IMR-90 (cell line): Measurements from ENCODE around the gene NR5A1. TPM values are rescaled to one million over a fixed set of nuclear protein-coding genes. Genes with fewer than 3 reads are reported as not detected.

ENCODE experiments used
- ATAC-seq: fragments of 200-7000 bp; cut with Tn5 transposase; 2 replicates; pipeline ENCODE4 v1.9.1; 2020; ENCODE audit warnings: low read depth, mild to moderate bottlenecking, moderate library complexity
- BruUV-seq: library from RNA; stranded (reverse); fragments of 400-500 nt; replicated peaks from 2 replicates; lab custom pipeline; 2021; lab: Mats Ljungman, UMichigan
- CTCF ChIA-PET: fragments of 300-600 bp; formaldehyde crosslinking; extraction: SDS; loops from one replicate; lab custom pipeline; 2021; ENCODE audit warnings: antibody characterized with exemption; lab: Yijun Ruan, JAX
- POLR2A ChIA-PET: fragments of 300-600 bp; sonication (Branson Sonifier 250); formaldehyde crosslinking; loops from one replicate; lab custom pipeline; 2022; ENCODE audit warnings: antibody characterized with exemption; ENCODE audit not compliant: unreplicated experiment; lab: Charles Lee
- DNase-seq: peaks from one replicate; pipeline ENCODE4 v3.0.0; 2013
- H2AFZ ChIP-seq: replicated peaks from 2 replicates; pipeline ENCODE3; 2013; ENCODE audit warnings: low read length, mild to moderate bottlenecking; ENCODE audit not compliant: poor library complexity
- H2AK5ac ChIP-seq: 2 replicates; pipeline ENCODE4 v1.6.1; 2013; ENCODE audit warnings: low read depth, low read length, inconsistent platforms
- H2AK9ac ChIP-seq: replicated peaks from 2 replicates; pipeline ENCODE3; 2013; ENCODE audit warnings: mild to moderate bottlenecking, low read depth, low read length, moderate library complexity; ENCODE audit not compliant: poor library complexity
- H2BK120ac ChIP-seq: 2 replicates; pipeline ENCODE4 v1.6.1; 2013; ENCODE audit warnings: low read depth, low read length, inconsistent platforms
- H2BK15ac ChIP-seq: 3 replicates; pipeline ENCODE4 v1.6.1; 2013; ENCODE audit warnings: low read depth, low read length, inconsistent platforms
- H2BK20ac ChIP-seq: 2 replicates; pipeline ENCODE4 v1.6.1; 2013; ENCODE audit warnings: low read depth, mild to moderate bottlenecking, inconsistent platforms, low read length, moderate library complexity
- H2BK5ac ChIP-seq: 2 replicates; pipeline ENCODE4 v1.6.1; 2013; ENCODE audit warnings: mild to moderate bottlenecking, low read depth, low read length, inconsistent platforms; ENCODE audit not compliant: poor library complexity, severe bottlenecking
- H3K14ac ChIP-seq: replicated peaks from 2 replicates; pipeline ENCODE4 v1.6.1; 2013; ENCODE audit warnings: low read depth, low read length, inconsistent platforms
- H3K18ac ChIP-seq: 2 replicates; pipeline ENCODE4 v1.6.1; 2013; ENCODE audit warnings: low read depth, low read length, control low read depth
- H3K23ac ChIP-seq: 2 replicates; pipeline ENCODE4 v1.6.1; 2013; ENCODE audit warnings: low read depth, low read length, inconsistent platforms
- H3K27ac ChIP-seq: 2 replicates; pipeline ENCODE4 v1.5.1; 2013; ENCODE audit warnings: mild to moderate bottlenecking, control low read depth, low read length; ENCODE audit not compliant: insufficient read depth
- H3K27me3 ChIP-seq: 2 replicates; pipeline ENCODE4 v1.6.1; 2013; ENCODE audit warnings: low read length; ENCODE audit not compliant: control insufficient read depth, insufficient read depth
- H3K36me3 ChIP-seq: 2 replicates; pipeline ENCODE4 v1.6.1; 2013; ENCODE audit warnings: low read length, mixed read lengths; ENCODE audit not compliant: control insufficient read depth, insufficient read depth
- H3K4ac ChIP-seq: 2 replicates; pipeline ENCODE4 v1.6.1; 2013; ENCODE audit warnings: low read depth, low read length, inconsistent platforms
- H3K4me1 ChIP-seq: 2 replicates; pipeline ENCODE4 v1.6.1; 2013; ENCODE audit warnings: low read length, mixed read lengths; ENCODE audit not compliant: control insufficient read depth, insufficient read depth
- H3K4me2 ChIP-seq: 2 replicates; pipeline ENCODE4 v1.6.1; 2013; ENCODE audit warnings: low read depth, mild to moderate bottlenecking, control low read depth, low read length, moderate library complexity
- H3K4me3 ChIP-seq: 2 replicates; pipeline ENCODE4 v1.5.1; 2013; ENCODE audit warnings: low read depth, mild to moderate bottlenecking, control low read depth, low read length, moderate library complexity; ENCODE audit not compliant: insufficient read depth
- H3K56ac ChIP-seq: 2 replicates; pipeline ENCODE4 v1.6.1; 2013; ENCODE audit warnings: low read length, inconsistent platforms; ENCODE audit not compliant: insufficient read depth; ENCODE audit errors: extremely low read depth
- H3K79me1 ChIP-seq, 2 experiments: 2 replicates each; pipeline ENCODE4 v1.6.1; 2013; ENCODE audit warnings: low read length in 2 of 2, inconsistent platforms in 1 of 2, low read depth in 1 of 2
- H3K9ac ChIP-seq: 2 replicates; pipeline ENCODE4 v1.6.1; 2013; ENCODE audit warnings: low read depth, low read length, control low read depth
- H3K9me1 ChIP-seq: 2 replicates; pipeline ENCODE4 v1.6.1; 2013; ENCODE audit warnings: low read length, inconsistent platforms; ENCODE audit not compliant: insufficient read depth
- H3K9me3 ChIP-seq: 2 replicates; pipeline ENCODE4 v1.6.1; 2013; ENCODE audit warnings: low read length; ENCODE audit not compliant: control insufficient read depth, insufficient read depth
- H4K20me1 ChIP-seq: 2 replicates; pipeline ENCODE4 v1.6.1; 2013; ENCODE audit warnings: low read length, inconsistent platforms; ENCODE audit not compliant: insufficient read depth
- H4K5ac ChIP-seq: 2 replicates; pipeline ENCODE4 v1.6.1; 2013; ENCODE audit warnings: mild to moderate bottlenecking, low read depth, low read length, control low read depth
- H4K8ac ChIP-seq, 2 experiments: 2 replicates each; pipeline ENCODE4 v1.6.1; 2013; ENCODE audit warnings: low read depth in 2 of 2, low read length in 2 of 2, control low read depth in 1 of 2, inconsistent platforms in 1 of 2
- H4K91ac ChIP-seq: 2 replicates; pipeline ENCODE4 v1.6.1; 2013; ENCODE audit warnings: low read depth, low read length, inconsistent platforms; ENCODE audit not compliant: insufficient read depth
- BHLHE40 ChIP-seq: fragments of 150-350 bp; IDR thresholded peaks from 2 replicates; pipeline ENCODE4 v1.6.1; 2016; ENCODE audit warnings: mild to moderate bottlenecking, low read depth, low read length
- CEBPB ChIP-seq: IDR thresholded peaks from 2 replicates; pipeline ENCODE4 v1.6.1; 2012; ENCODE audit warnings: low read depth, low read length, improper control_type of control experiment
- CHD1 ChIP-seq: IDR thresholded peaks from 2 replicates; pipeline ENCODE4 v1.6.1; 2012; ENCODE audit warnings: low read depth, low read length, improper control_type of control experiment
- CTCF ChIP-seq: conservative IDR thresholded peaks from 2 replicates; pipeline ENCODE4 v1.5.1; 2012; ENCODE audit warnings: mild to moderate bottlenecking, low read depth, low read length, improper control_type of control experiment
- FOS ChIP-seq: fragments of 150-350 bp; IDR thresholded peaks from 2 replicates; pipeline ENCODE4 v1.6.1; 2016; ENCODE audit warnings: low read depth, low read length
- MAFK ChIP-seq: IDR thresholded peaks from 2 replicates; pipeline ENCODE4 v1.6.1; 2012; ENCODE audit warnings: low read depth, low read length, improper control_type of control experiment
- MAZ ChIP-seq: IDR thresholded peaks from 2 replicates; pipeline ENCODE4 v1.6.1; 2012; ENCODE audit warnings: low read depth, mild to moderate bottlenecking, low read length, improper control_type of control experiment, moderate library complexity, borderline replicate concordance
- NFE2L2 ChIP-seq: fragments of 150-350 bp; IDR thresholded peaks from 2 replicates; pipeline ENCODE4 v1.6.1; 2016; ENCODE audit warnings: low read depth, mild to moderate bottlenecking, low read length
- POLR2A ChIP-seq: IDR thresholded peaks from 2 replicates; pipeline ENCODE4 v1.6.1; 2012; ENCODE audit warnings: mild to moderate bottlenecking, low read depth, low read length
- RAD21 ChIP-seq: IDR thresholded peaks from 2 replicates; pipeline ENCODE4 v1.6.1; 2012; ENCODE audit warnings: low read length, improper control_type of control experiment
- RCOR1 ChIP-seq: IDR thresholded peaks from 2 replicates; pipeline ENCODE4 v1.6.1; 2012; ENCODE audit warnings: mild to moderate bottlenecking, low read length, improper control_type of control experiment; ENCODE audit not compliant: insufficient replicate concordance
- RFX5 ChIP-seq: IDR thresholded peaks from 2 replicates; pipeline ENCODE4 v1.8.0; 2012; ENCODE audit warnings: low read depth, mild to moderate bottlenecking, low read length, moderate library complexity
- SMC3 ChIP-seq: fragments of 150-350 bp; IDR thresholded peaks from 2 replicates; pipeline ENCODE4 v1.6.1; 2016; ENCODE audit warnings: low read depth, mild to moderate bottlenecking, antibody characterized with exemption, low read length, moderate library complexity
- WGBS, 2 experiments: methylation state at CpG; one replicate each; pipeline versions ENCODE4 v1.1.5 to v1.1.7; 2013; ENCODE audit warnings: missing lambda C conversion rate in 2 of 2; ENCODE audit not compliant: insufficient read length in 1 of 2; ENCODE audit errors: extremely low coverage in 2 of 2; 5-methylcytosine and 5-hydroxymethylcytosine counted together
- dilution Hi-C: fragments of 300-500 bp; cut with HindIII; formaldehyde crosslinking; loops from one replicate; pipeline ENCODE4 v1.14.3; 2018; ENCODE audit warnings: low sequenced_read_pairs; ENCODE audit not compliant: unreplicated experiment
- in situ Hi-C: fragments of 300-500 bp; cut with MboI; formaldehyde crosslinking; loops from 3 replicates; pipeline ENCODE4 v1.14.3; 2019; ENCODE audit warnings: low sequenced_read_pairs, inconsistent platforms, mixed read lengths
- intact Hi-C: fragments of 100-400 bp; cut with micrococcal nuclease; formaldehyde crosslinking; loops from 2 replicates; pipeline ENCODE4 v1.10.0; 2022
- polyA plus RNA-seq, 3 experiments: library from polyadenylated mRNA; depleted of rRNA; stranded (reverse); fragments of >200 nt; gene quantifications; 2 replicates each; pipeline ENCODE4 v1.2.3, GENCODE V29; 2012; ENCODE audit warnings: low replicate concordance in 1 of 3
- total RNA-seq: library from RNA; depleted of rRNA; stranded (reverse); fragments of >200 nt; gene quantifications from 2 replicates; pipeline ENCODE4 v1.2.3, GENCODE V29; 2012
- TF ChIP-seq, protein P1 (sequence below): fragments of 150-350 bp; IDR thresholded peaks from 2 replicates; pipeline ENCODE4 v1.6.1; 2016; ENCODE audit warnings: low read depth, mild to moderate bottlenecking, low read length, moderate library complexity, borderline replicate concordance

The NR5A1 gene
- total and polyA plus RNA-seq, 2 of the 4 experiments (the other 2 are of a cell fraction) = not detected

DNA sequence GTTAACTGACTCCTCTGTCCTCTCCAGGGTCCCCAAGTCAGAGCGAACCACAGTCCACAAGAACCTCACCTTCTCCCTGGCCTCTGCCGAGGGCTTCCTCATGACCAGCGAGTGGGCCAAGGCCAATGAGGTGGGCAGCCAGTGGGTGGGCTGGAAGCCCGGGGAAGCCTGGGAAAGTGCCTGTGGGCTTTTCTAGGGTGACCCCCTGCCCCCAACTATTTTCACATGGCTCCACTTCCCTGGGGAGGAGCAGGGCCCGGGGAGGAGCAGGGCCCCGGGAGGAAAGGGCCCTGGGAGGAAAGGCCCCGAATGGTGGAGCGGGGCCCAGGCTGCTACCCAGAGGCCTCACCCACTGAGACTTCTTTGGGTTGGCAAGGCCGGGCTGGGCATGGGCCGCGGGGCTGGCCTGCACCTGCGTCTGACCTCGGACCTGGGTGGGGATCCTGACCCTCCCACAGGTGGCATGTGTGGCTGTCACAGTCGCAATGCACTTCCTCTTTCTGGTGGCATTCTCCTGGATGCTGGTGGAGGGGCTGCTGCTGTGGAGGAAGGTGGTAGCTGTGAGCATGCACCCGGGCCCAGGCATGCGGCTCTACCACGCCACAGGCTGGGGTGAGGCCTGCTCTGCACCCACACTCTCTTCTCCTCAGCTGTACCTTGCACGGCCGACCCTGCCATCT is 39.0 kb downstream of the NR5A1 start:
- DNase-seq = no peak
- H2AK5ac ChIP-seq = no peak overlapping the region
- no peaks in the 10 kb centered on the region for H3K36me3 ChIP-seq
- H3K27ac ChIP-seq = no peak overlapping the region
- no peak overlapping the region for H4K8ac ChIP-seq
- no peak overlapping the region for H2BK20ac ChIP-seq
- no peak overlapping the region for H3K4me2 ChIP-seq
- no peak overlapping the region for H3K4me3 ChIP-seq
- no peak for TF ChIP-seq BHLHE40
- no peak for TF ChIP-seq POLR2A
- TF ChIP-seq MAFK = no peak
- TF ChIP-seq NFE2L2 = no peak
- TF ChIP-seq FOS = no peak
- no peak for TF ChIP-seq CEBPB
- TF ChIP-seq RCOR1 = no peak
- TF ChIP-seq CHD1 = no peak
- TF ChIP-seq, protein P1, sequence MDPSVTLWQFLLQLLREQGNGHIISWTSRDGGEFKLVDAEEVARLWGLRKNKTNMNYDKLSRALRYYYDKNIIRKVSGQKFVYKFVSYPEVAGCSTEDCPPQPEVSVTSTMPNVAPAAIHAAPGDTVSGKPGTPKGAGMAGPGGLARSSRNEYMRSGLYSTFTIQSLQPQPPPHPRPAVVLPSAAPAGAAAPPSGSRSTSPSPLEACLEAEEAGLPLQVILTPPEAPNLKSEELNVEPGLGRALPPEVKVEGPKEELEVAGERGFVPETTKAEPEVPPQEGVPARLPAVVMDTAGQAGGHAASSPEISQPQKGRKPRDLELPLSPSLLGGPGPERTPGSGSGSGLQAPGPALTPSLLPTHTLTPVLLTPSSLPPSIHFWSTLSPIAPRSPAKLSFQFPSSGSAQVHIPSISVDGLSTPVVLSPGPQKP = no peak
- TF ChIP-seq MAZ = no peak
- no peak for TF ChIP-seq RFX5
- no peak for TF ChIP-seq RAD21
- no peak for TF ChIP-seq CTCF
- no peak for TF ChIP-seq SMC3
- BruUV-seq = no TSS peak
- H2AFZ ChIP-seq = peak overlapping the region; percentile 32
- no peak overlapping the region for H4K91ac ChIP-seq
- POLR2A ChIA-PET = no interaction called here
- CTCF ChIA-PET = no interaction called here
- H4K20me1 ChIP-seq = no peaks in the 10 kb centered on the region
- H3K9ac ChIP-seq = no peak overlapping the region
- no peak overlapping the region for H2BK5ac ChIP-seq
- no peaks in the 10 kb centered on the region for H3K4me1 ChIP-seq
- H3K9me1 ChIP-seq = 0 out of 2 replicates have a peak, but pooled peaks cover 2% of the 10 kb centered on the region
- in situ Hi-C loops = no loop called here
- H3K23ac ChIP-seq = no peak overlapping the region
- WGBS, 2 experiments = 75% methylated on average over 3 of the region's 19 CpGs; no CpG with 5 or more reads in 1 of the 2 experiments
- no peak overlapping the region for H2BK120ac ChIP-seq
- dilution Hi-C loops = no loop called here
- no peaks in the 10 kb centered on the region; the same call in 1 of the 2 replicates for H3K9me3 ChIP-seq
- H3K79me1 ChIP-seq = no peaks in the 10 kb centered on the region
- H3K18ac ChIP-seq = no peak overlapping the region
- H3K27me3 ChIP-seq = peaks cover 53% of the 10 kb centered on the region
- no peak overlapping the region for H4K5ac ChIP-seq
- H3K56ac ChIP-seq = no peak overlapping the region
- intact Hi-C loops = no loop called here
- no peak overlapping the region for H3K14ac ChIP-seq
- ATAC-seq = no peak
- H3K4ac ChIP-seq = no peak overlapping the region
- no peak overlapping the region for H2BK15ac ChIP-seq
- no peak overlapping the region for H2AK9ac ChIP-seq
